GM23338 (cell line): Measurements from ENCODE around the gene PCOLCE2. TPM values are rescaled to one million over a fixed set of nuclear protein-coding genes. Genes with fewer than 3 reads are reported as not detected.

ENCODE experiments used
- ATAC-seq: fragments of 200-7000 bp; cut with Tn5 transposase; 3 replicates; pipeline ENCODE4 v1.9.1; 2020
- DNase-seq: peaks from one replicate; pipeline ENCODE4 v3.0.0-alpha.2; 2015; ENCODE audit warnings: low spot score
- H2AFZ ChIP-seq: fragments of 200-600 bp; sonication (generic); 2 replicates; pipeline ENCODE4 v1.8.0; 2016; ENCODE audit warnings: antibody characterized with exemption, mild to moderate bottlenecking, moderate library complexity
- H3F3A ChIP-seq: fragments of 200-600 bp; sonication (generic); replicated peaks from 2 replicates; pipeline ENCODE4 v1.8.0; 2017; ENCODE audit warnings: antibody characterized with exemption, mixed run types, low read depth
- H3K27ac ChIP-seq: fragments of 200-600 bp; sonication (generic); 2 replicates; pipeline ENCODE4 v1.6.1; 2016; ENCODE audit warnings: low read depth
- H3K27me3 ChIP-seq: fragments of 200-600 bp; sonication (generic); 2 replicates; pipeline ENCODE4 v1.8.0; 2016; ENCODE audit warnings: mild to moderate bottlenecking, mixed run types, moderate library complexity; ENCODE audit not compliant: insufficient read depth
- H3K36me3 ChIP-seq: fragments of 200-600 bp; sonication (generic); 2 replicates; pipeline ENCODE4 v1.8.0; 2016; ENCODE audit warnings: mild to moderate bottlenecking; ENCODE audit not compliant: insufficient read depth
- H3K4me1 ChIP-seq: fragments of 200-600 bp; sonication (generic); 2 replicates; pipeline ENCODE4 v1.8.0; 2016; ENCODE audit warnings: mild to moderate bottlenecking, moderate library complexity; ENCODE audit not compliant: insufficient read depth
- H3K4me2 ChIP-seq: fragments of 200-600 bp; sonication (generic); 2 replicates; pipeline ENCODE4 v1.7.1; 2017; ENCODE audit warnings: mixed run types
- H3K4me3 ChIP-seq: fragments of 200-600 bp; sonication (generic); 2 replicates; pipeline ENCODE4 v1.6.1; 2016; ENCODE audit warnings: mixed run types
- H3K79me2 ChIP-seq: fragments of 200-600 bp; sonication (generic); replicated peaks from 2 replicates; pipeline ENCODE4 v1.8.0; 2017; ENCODE audit warnings: mild to moderate bottlenecking; ENCODE audit not compliant: insufficient read depth
- H3K9me2 ChIP-seq: fragments of 200-600 bp; sonication (generic); 2 replicates; pipeline ENCODE4 v1.8.0; 2017; ENCODE audit not compliant: insufficient read depth
- H4K20me1 ChIP-seq: fragments of 200-600 bp; sonication (generic); replicated peaks from 2 replicates; pipeline ENCODE4 v1.8.0; 2017; ENCODE audit warnings: mild to moderate bottlenecking; ENCODE audit not compliant: insufficient read depth
- H3K27ac Mint-ChIP-seq: 2 replicates; pipeline ENCODE4 v1.8.0; 2020; ENCODE audit warnings: inconsistent platforms, mild to moderate bottlenecking, moderate library complexity, mixed read lengths
- H3K27me3 Mint-ChIP-seq: 3 replicates; pipeline ENCODE4 v1.8.0; 2022; ENCODE audit warnings: low read depth, mild to moderate bottlenecking, moderate library complexity, mixed read lengths, inconsistent platforms; ENCODE audit not compliant: insufficient read depth, poor library complexity
- H3K36me3 Mint-ChIP-seq: 3 replicates; pipeline ENCODE4 v1.8.0; 2021; ENCODE audit warnings: low read depth, mild to moderate bottlenecking, inconsistent platforms, moderate library complexity, mixed read lengths
- H3K4me1 Mint-ChIP-seq: 3 replicates; pipeline ENCODE4 v1.8.0; 2020; ENCODE audit warnings: mild to moderate bottlenecking, inconsistent platforms, mixed read lengths
- H3K4me3 Mint-ChIP-seq: 3 replicates; pipeline ENCODE4 v1.8.0; 2021; ENCODE audit warnings: moderate library complexity, mild to moderate bottlenecking, inconsistent platforms, mixed read lengths
- H3K9me3 Mint-ChIP-seq: 3 replicates; pipeline ENCODE4 v1.8.0; 2020; ENCODE audit warnings: moderate library complexity, mild to moderate bottlenecking, inconsistent platforms, mixed read lengths
- ETS1 ChIP-seq: IDR thresholded peaks from 2 replicates; pipeline ENCODE4 v1.6.1; 2016; ENCODE audit warnings: antibody characterized with exemption
- EZH2phosphoT487 ChIP-seq: fragments of 200-600 bp; sonication (generic); IDR thresholded peaks from one replicate; pipeline ENCODE4 v1.8.1; 2018; ENCODE audit warnings: antibody characterized with exemption; ENCODE audit not compliant: unreplicated experiment
- JUNB ChIP-seq: IDR thresholded peaks from one replicate; pipeline ENCODE4 v1.6.1; 2016; ENCODE audit warnings: antibody characterized with exemption; ENCODE audit not compliant: unreplicated experiment
- ZNF114 ChIP-seq: fragments of 250-450 bp; sonication (Bioruptor Pico); IDR thresholded peaks from 2 replicates; pipeline ENCODE4 v1.5.0; 2020; ENCODE audit warnings: mild to moderate bottlenecking, moderate library complexity
- ZNF331 ChIP-seq: fragments of 250-450 bp; sonication (Bioruptor Pico); IDR thresholded peaks from 2 replicates; pipeline ENCODE4 v1.5.0; 2020; ENCODE audit warnings: low read depth, mild to moderate bottlenecking, moderate library complexity
- polyA plus RNA-seq: library from polyadenylated mRNA; unstranded; fragments of >200 nt; fragmentation: Nextera tagmentation; extraction: Ambion mirVana; gene quantifications from 2 replicates; pipeline ENCODE4 v1.2.1, GENCODE V29; 2016
- total RNA-seq: library from RNA; depleted of rRNA; stranded (reverse); fragments of >200 nt; shearing (Covaris generic); gene quantifications from 2 replicates; pipeline ENCODE4 v1.2.3, GENCODE V29; 2014
- TF ChIP-seq, protein P1 (sequence below), 2 experiments: fragments of 200-600 bp in 1 of 2; sonication (generic) in 1 of 2; conservative IDR thresholded peaks; 2 replicates each; pipeline versions ENCODE4 v1.5.1 to v1.6.1; 2016 to 2017; ENCODE audit warnings: antibody characterized with exemption in 2 of 2, low read depth in 2 of 2, mild to moderate bottlenecking in 2 of 2, moderate library complexity in 1 of 2

PCOLCE2 gene
- total and polyA plus RNA-seq, 2 experiments from 2014 or later, result 17.7 to 22.6 TPM

DNA sequence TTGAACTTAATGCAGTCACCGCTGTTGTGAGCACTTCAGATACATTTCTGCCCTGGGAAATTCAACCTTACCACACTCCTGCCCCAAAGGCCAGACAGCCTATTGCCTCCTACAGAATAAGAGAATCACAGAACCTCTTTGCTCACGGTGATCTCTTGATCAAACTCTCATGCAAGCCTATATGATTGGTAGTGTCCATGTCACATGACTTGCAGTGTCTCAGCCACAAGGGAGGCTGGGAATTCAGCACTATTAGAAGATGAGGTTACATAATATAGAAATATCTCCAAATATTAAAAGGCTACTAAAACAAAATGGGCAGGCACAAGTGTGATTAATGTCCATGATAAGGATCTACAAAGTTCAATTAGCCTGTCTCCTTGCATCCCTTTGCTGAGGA is 3.8 kb upstream of the PCOLCE2 start:
- Histone ChIP-seq H3K27me3 (peaks cover 24% of the 10 kb centered on the region), H3K79me2 (no peaks in the 10 kb centered on the region), H2AFZ (0 out of 2 replicates have a peak overlapping the region, but pooled peaks have one; percentile 49), H3K36me3 (no peaks in the 10 kb centered on the region), H3K4me2 (no peak overlapping the region), H3K27ac (no peak overlapping the region), H3K9me2 (no peaks in the 10 kb centered on the region), H3K4me1 (no peaks in the 10 kb centered on the region; the same call in 1 of the 2 replicates), H3K4me3 (no peak overlapping the region), H3F3A (no peaks in the 10 kb centered on the region; the same call in 1 of the 2 replicates), H4K20me1 (no peaks in the 10 kb centered on the region)
- no peak for DNase-seq
- H3K9me3 Mint-ChIP-seq, result no peaks in the 10 kb centered on the region
- no peak overlapping the region for H3K27ac Mint-ChIP-seq
- TF ChIP-seq ZNF331 (CRISPR knock-in tag), result no peak
- no peak for TF ChIP-seq JUNB
- TF ChIP-seq EZH2phosphoT487, result no peak
- TF ChIP-seq, protein P1, sequence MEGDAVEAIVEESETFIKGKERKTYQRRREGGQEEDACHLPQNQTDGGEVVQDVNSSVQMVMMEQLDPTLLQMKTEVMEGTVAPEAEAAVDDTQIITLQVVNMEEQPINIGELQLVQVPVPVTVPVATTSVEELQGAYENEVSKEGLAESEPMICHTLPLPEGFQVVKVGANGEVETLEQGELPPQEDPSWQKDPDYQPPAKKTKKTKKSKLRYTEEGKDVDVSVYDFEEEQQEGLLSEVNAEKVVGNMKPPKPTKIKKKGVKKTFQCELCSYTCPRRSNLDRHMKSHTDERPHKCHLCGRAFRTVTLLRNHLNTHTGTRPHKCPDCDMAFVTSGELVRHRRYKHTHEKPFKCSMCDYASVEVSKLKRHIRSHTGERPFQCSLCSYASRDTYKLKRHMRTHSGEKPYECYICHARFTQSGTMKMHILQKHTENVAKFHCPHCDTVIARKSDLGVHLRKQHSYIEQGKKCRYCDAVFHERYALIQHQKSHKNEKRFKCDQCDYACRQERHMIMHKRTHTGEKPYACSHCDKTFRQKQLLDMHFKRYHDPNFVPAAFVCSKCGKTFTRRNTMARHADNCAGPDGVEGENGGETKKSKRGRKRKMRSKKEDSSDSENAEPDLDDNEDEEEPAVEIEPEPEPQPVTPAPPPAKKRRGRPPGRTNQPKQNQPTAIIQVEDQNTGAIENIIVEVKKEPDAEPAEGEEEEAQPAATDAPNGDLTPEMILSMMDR (conservative IDR thresholded peaks at IDR 0.05; ENCODE audit: low read depth in 2 of 2), result no peak
- no peak for TF ChIP-seq ZNF114
- peaks cover 6% of the 10 kb centered on the region; the same call in 2 of the 3 replicates for H3K4me1 Mint-ChIP-seq
- peaks cover 17% of the 10 kb centered on the region for H3K27me3 Mint-ChIP-seq
- no peak overlapping the region for H3K4me3 Mint-ChIP-seq
- no peaks in the 10 kb centered on the region; the same call in 2 of the 3 replicates for H3K36me3 Mint-ChIP-seq
- no peak for ATAC-seq

- no peak overlapping the region for H3K27ac Mint-ChIP-seq
- no peak for ATAC-seq
Observed at GRCh38 chr3:142890592-142890991, 1.7 kb upstream of the PCOLCE2 start.

More at GRCh38 chr3:142890592-142890991, 1.7 kb upstream of the PCOLCE2 start:
- Histone ChIP-seq H3K27me3 (peaks cover 30% of the 10 kb centered on the region), H3K4me1 (no peaks in the 10 kb centered on the region; the same call in 1 of the 2 replicates), H4K20me1 (no peaks in the 10 kb centered on the region), H3K36me3 (no peaks in the 10 kb centered on the region), H3F3A (no peaks in the 10 kb centered on the region; the same call in 1 of the 2 replicates), H2AFZ (no peak overlapping the region), H3K79me2 (no peaks in the 10 kb centered on the region), H3K4me2 (no peak overlapping the region), H3K27ac (no peak overlapping the region), H3K9me2 (no peaks in the 10 kb centered on the region), H3K4me3 (no peak overlapping the region)
- Mint-ChIP-seq H3K4me3 (no peak overlapping the region), H3K9me3 (no peaks in the 10 kb centered on the region), H3K27me3 (peaks cover 17% of the 10 kb centered on the region), H3K36me3 (no peaks in the 10 kb centered on the region; the same call in 2 of the 3 replicates), H3K4me1 (peaks cover 12% of the 10 kb centered on the region)
- TF ChIP-seq ETS1 (no peak), ZNF114 (no peak)
- no peak for DNase-seq
